MCF 10A (cell line): ENCODE measurements around the gene ZNF768. TPM values are rescaled to one million over a fixed set of nuclear protein-coding genes. Genes with fewer than 3 reads are reported as not detected.

Experiments used
- Bru-seq: library from RNA; stranded (reverse); fragments of 400-500 nt; gene quantifications from one replicate; lab custom pipeline; 2021; lab: Mats Ljungman, UMichigan
- BruChase-seq, 2 experiments: library from RNA; stranded (reverse); fragments of 400-500 nt; gene quantifications; one replicate each; lab custom pipeline; 2021; lab: Mats Ljungman, UMichigan
- BruUV-seq: library from RNA; stranded (reverse); fragments of 400-500 nt; replicated peaks from 2 replicates; lab custom pipeline; 2021; lab: Mats Ljungman, UMichigan
- CTCF ChIA-PET: fragments of 300-600 bp; sonication (Branson Sonifier 250); formaldehyde crosslinking; extraction: SDS; loops from one replicate; lab custom pipeline; 2021; ENCODE audit warnings: antibody characterized with exemption, inconsistent platforms; lab: Yijun Ruan, JAX
- POLR2A ChIA-PET: fragments of 300-600, 350-650 bp; sonication (Branson Sonifier 250); formaldehyde crosslinking; extraction: SDS; loops from one replicate; lab custom pipeline; 2020; ENCODE audit warnings: antibody characterized with exemption, inconsistent platforms; lab: Yijun Ruan, JAX
- DNase-seq: peaks from one replicate; pipeline ENCODE4 v3.0.0-alpha.2; 2018; ENCODE audit not compliant: unreplicated experiment
- H3K27ac Mint-ChIP-seq: one replicate; pipeline ENCODE4 v1.8.0; 2022; ENCODE audit warnings: mild to moderate bottlenecking, low read depth, mixed read lengths; ENCODE audit not compliant: unreplicated experiment
- H3K27me3 Mint-ChIP-seq: one replicate; pipeline ENCODE4 v1.8.0; 2022; ENCODE audit warnings: mixed read lengths; ENCODE audit not compliant: insufficient read depth, unreplicated experiment
- H3K36me3 Mint-ChIP-seq: one replicate; pipeline ENCODE4 v1.8.0; 2022; ENCODE audit warnings: mild to moderate bottlenecking, moderate library complexity, mixed read lengths; ENCODE audit not compliant: insufficient read depth, unreplicated experiment
- H3K4me1 Mint-ChIP-seq: one replicate; pipeline ENCODE4 v1.8.0; 2022; ENCODE audit warnings: mixed read lengths; ENCODE audit not compliant: insufficient read depth, unreplicated experiment
- H3K4me3 Mint-ChIP-seq: one replicate; pipeline ENCODE4 v1.8.0; 2022; ENCODE audit warnings: mild to moderate bottlenecking, moderate library complexity, mixed read lengths; ENCODE audit not compliant: unreplicated experiment
- H3K9me3 Mint-ChIP-seq: one replicate; pipeline ENCODE4 v1.8.0; 2022; ENCODE audit warnings: mixed read lengths; ENCODE audit not compliant: unreplicated experiment
- CTCF ChIP-seq: fragments of 200-600 bp; IDR thresholded peaks from one replicate; pipeline ENCODE4 v1.8.0; 2022; ENCODE audit warnings: antibody characterized with exemption, mild to moderate bottlenecking; ENCODE audit not compliant: unreplicated experiment
- intact Hi-C: fragments of 100-400 bp; cut with micrococcal nuclease; formaldehyde crosslinking; loops from 2 replicates; pipeline ENCODE4 v1.14.1; 2022
- long read RNA-seq: library from polyadenylated mRNA; stranded (forward); transcript quantifications from one replicate; pipeline ENCODE4 v2.0.0, GENCODE V29; 2022
- total RNA-seq: library from RNA; stranded (reverse); gene quantifications from 2 replicates; pipeline ENCODE4 v1.2.3, GENCODE V29; 2022

Gene ZNF768
- total RNA-seq: 38.6 and 39.3 TPM in 2 replicates
- Bru-seq, nascent RNA: percentile 64 among the genes with signal in this experiment
- percentile 83 among the genes with signal in this experiment for BruChase-seq, experiment 1, labeled RNA remaining after a 6-hour chase
- percentile 82 among the genes with signal in this experiment for BruChase-seq, experiment 2, labeled RNA remaining after a 2-hour chase
- long read RNA-seq, partial matches to known transcripts: 0 of 8 reads
- long read RNA-seq, other reads (novel, unspliced or antisense): 3 of 8 reads

- DNase-seq: no peak
- BruUV-seq: no TSS peak
- POLR2A ChIA-PET: interaction anchor here (0.6 to 4.1 kb wide), 17 partner anchors 9 to 451 kb away, joined by 3 to 38 read pairs (median 6); partner anchors contain the start of genes DCTPP1, FBRS, PPP4C and ZNF689
- CTCF ChIA-PET: no interaction called here
- H3K4me3 Mint-ChIP-seq: peak within 1 kb of the TSS; percentile 81
- peak within 1 kb of the TSS; percentile 88 for H3K27ac Mint-ChIP-seq
- peaks cover 18% of the 10 kb centered on the region for H3K36me3 Mint-ChIP-seq
- peaks cover 23% of the 10 kb centered on the region for H3K4me1 Mint-ChIP-seq
- no peaks in the 10 kb centered on the region for H3K27me3 Mint-ChIP-seq
- TF ChIP-seq CTCF: no peak
- intact Hi-C loops: loop anchor here (1.0 to 5.0 kb wide), 6 partner anchors 35 to 94 kb away; partner anchors contain the start of genes DCTPP1, ZNF688 and ZNF785
- no peaks in the 10 kb centered on the region for H3K9me3 Mint-ChIP-seq
Observed at GRCh38 chr16:30526137-30526822, at the start of gene ZNF768. ZNF768 (minus strand) TSS chr16:30526566; CDS start chr16:30526413, 153 bp downstream.

GRCh38 chr16:30574678-30575077 lies 48.3 kb upstream of the ZNF768 start:
- no peak for DNase-seq
- ChIA-PET CTCF (interaction anchor here (0.6 to 1.2 kb wide), 3 partner anchors 11 to 170 kb away, joined by 3 to 5 read pairs (median 3); partner anchors contain the start of gene ZNF785), POLR2A (no interaction called here)
- BruUV-seq: no TSS peak
- H3K27ac Mint-ChIP-seq: no peak overlapping the region
- TF ChIP-seq CTCF: no peak
- peaks cover 6% of the 10 kb centered on the region for H3K4me1 Mint-ChIP-seq
- H3K36me3 Mint-ChIP-seq: peaks cover 18% of the 10 kb centered on the region
- no peaks in the 10 kb centered on the region for H3K9me3 Mint-ChIP-seq
- no peaks in the 10 kb centered on the region for H3K27me3 Mint-ChIP-seq
- H3K4me3 Mint-ChIP-seq: no peak overlapping the region
- intact Hi-C loops: loop anchor here (5.0 kb wide), 1 partner anchor 47 kb away; the partner anchor contains the start of gene ZNF768

- peak within 1 kb of the TSS; percentile 76 for H3K27ac Mint-ChIP-seq
Observed at GRCh38 chr16:30571445-30572322, 45.3 kb upstream of the ZNF768 start, which contains the start of gene ZNF688. ZNF688 (minus strand) TSS chr16:30571714; CDS start chr16:30571629, 85 bp downstream.

More at GRCh38 chr16:30571445-30572322, 45.3 kb upstream of the ZNF768 start, which contains the start of gene ZNF688:
- POLR2A ChIA-PET: interaction anchor here (0.6 to 3.2 kb wide), 19 partner anchors 10 to 201 kb away, joined by 3 to 45 read pairs (median 4); partner anchors contain the start of genes DCTPP1, FBRS, PRR14 and TBC1D10B
- peak; percentile 97 for DNase-seq
- Mint-ChIP-seq H3K4me3 (peak within 1 kb of the TSS; percentile 75), H3K4me1 (peaks cover 22% of the 10 kb centered on the region), H3K36me3 (peaks cover 16% of the 10 kb centered on the region), H3K27me3 (no peaks in the 10 kb centered on the region), H3K9me3 (no peaks in the 10 kb centered on the region)
- BruUV-seq: TSS peak; percentile 21
- intact Hi-C loops: loop anchor here (1.0 to 5.0 kb wide), 3 partner anchors 14 to 44 kb away; partner anchors contain the start of genes ZNF768 and ZNF785
- CTCF ChIA-PET: interaction anchor here (0.5 to 3.2 kb wide), 3 partner anchors 57 to 177 kb away, joined by 3 to 15 read pairs (median 7); partner anchors contain the start of genes DCTPP1 and ZNF48
- no peak for TF ChIP-seq CTCF
